ENCODE results near the gene GBP6.
"Not testable (repeated sequence)": the region's sequence is repeated elsewhere in the genome, so short reads cannot be mapped to it uniquely, and the experiment has no call there.

GBP6 gene

DNA sequence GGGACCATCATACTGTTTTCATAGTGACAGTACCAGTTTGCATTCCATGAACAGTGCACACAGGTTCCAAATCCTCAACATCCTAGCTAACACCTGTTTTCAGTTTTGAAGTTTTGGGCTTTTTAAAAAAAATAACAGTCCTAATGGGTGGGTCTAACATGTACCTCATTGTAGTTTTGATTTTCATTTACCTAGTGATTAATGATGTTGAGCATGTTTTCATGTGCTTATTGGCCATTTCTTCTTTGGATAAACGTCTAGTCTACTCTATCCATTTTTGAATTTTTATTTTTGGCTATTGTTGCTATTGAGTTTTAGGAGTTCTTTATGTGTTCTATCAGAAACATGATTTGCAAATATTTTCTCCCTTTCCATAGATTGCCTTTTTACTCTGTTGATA lies 3.4 kb downstream of the GBP6 start:
- DNase-seq (ENCODE audit: low read depth): no peak

DNA sequence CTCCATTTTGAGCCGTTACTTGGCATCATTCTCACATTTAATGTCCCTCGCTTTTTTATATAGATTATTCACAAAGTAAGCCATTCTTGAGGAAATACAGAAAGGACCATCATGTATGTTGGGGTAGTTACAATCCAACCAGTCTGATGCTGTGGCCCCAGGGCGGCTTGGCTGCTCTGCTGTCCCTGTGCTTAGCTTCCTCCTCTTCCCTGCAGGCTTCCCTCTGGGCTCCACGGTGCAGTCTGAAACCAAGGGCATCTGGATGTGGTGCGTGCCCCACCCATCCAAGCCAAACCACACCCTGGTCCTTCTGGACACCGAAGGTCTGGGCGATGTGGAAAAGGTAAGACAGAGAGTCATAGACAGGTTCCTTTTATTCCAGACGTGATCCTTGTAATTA lies 5.5 kb downstream of the GBP6 start:
- no peak for DNase-seq (ENCODE audit: low read depth)

DNA sequence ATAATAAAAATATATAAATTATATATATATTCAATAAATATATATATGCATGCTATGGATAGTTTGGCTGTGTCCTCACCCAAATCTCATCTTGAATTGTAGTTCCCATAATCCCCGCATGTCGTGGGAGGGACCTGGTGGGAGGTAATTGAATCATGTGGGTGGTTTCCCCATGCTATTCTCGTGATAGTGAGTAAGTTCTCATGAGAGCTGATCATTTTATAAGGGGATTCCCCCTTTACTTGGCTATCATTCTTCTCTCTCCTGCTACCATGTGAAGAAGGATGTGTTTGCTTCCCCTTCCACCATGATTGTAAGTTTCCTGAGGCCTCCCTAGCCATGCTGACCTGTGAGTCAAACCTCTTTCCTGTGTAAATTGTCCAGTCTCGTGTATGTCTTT lies 10.0 kb downstream of the GBP6 start:
- DNase-seq (ENCODE audit: low read depth): not testable (repeated sequence)

DNA sequence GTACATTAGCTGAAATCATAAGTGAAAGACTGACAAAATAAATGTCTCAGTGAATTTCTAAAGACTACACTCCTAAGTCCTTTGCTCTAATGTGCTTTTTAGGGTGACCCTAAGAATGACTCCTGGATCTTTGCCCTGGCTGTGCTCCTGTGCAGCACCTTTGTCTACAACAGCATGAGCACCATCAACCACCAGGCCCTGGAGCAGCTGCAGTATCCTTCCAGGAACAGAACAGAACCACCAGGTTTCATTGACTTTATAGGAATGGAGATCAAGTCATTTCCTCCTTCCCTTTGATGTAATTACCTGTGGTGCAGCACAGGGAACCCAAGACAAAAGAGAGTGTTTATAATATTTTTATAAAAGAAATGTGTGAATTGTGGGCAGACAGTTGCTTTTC lies 14.1 kb downstream of the GBP6 start:
- no peak for DNase-seq (ENCODE audit: low read depth)

DNA sequence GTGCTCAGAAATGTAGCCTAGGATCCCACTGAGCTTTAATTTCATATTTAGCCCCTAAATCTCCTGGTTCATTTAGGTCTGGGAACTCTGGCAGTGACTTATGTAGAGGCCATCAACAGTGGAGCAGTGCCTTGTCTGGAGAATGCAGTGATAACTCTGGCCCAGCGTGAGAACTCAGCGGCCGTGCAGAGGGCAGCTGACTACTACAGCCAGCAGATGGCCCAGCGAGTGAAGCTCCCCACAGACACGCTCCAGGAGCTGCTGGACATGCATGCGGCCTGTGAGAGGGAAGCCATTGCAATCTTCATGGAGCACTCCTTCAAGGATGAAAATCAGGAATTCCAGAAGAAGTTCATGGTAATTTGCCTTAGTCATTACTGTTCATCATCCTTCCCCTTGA lies 17.8 kb downstream of the GBP6 start:
- DNase-seq (ENCODE audit: low read depth): no peak

DNA sequence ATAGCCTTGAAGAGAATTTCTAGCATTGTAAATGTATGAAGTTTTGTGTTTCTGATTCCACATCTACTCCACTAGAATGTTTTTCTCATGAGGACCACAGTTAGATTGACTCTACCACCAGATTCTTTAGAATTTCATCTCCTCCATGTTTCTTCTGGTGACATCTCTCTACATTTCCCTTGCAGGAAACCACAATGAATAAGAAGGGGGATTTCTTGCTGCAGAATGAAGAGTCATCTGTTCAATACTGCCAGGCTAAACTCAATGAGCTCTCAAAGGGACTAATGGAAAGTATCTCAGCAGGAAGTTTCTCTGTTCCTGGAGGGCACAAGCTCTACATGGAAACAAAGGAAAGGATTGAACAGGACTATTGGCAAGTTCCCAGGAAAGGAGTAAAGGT lies 18.6 kb downstream of the GBP6 start:
- no peak for DNase-seq (ENCODE audit: low read depth)

DNA sequence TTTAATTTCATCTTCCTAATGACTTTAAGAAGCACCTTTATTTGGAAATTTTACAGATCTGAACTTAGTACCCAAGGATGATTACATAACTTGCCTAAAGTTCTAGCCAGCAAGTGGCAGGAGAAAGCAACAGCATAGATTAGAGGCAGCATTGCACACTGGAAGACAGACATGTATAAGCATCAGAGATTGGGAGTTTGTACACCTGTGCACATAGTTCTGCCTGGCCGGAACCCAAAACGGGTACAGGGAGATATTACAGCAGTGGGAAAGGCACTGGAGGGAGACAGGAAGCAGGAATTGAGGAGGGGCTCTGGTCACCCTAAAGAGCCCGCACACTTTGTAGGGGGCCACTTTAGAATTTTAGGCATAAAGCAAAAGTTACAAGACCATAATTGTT lies 19.3 kb downstream of the GBP6 start:
- no peak for DNase-seq (ENCODE audit: low read depth)

DNA sequence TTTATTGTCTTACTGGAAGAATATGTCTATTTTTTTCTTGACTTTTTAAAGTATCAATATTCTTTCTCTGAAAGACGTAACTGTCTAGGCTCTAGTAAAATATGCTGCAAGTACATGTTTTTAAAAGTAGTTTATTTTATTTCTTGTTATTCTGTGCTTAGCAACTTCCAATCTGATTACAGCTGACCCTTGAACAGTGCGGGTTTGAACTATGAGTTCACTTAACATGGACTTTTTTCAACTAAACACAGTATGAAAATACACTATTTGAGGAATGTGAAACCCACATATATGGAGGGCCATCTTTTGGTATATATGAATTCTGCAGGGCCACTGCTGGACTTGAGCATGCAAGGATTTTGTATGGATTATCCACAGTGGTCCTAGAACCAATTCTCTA lies 26.8 kb downstream of the GBP6 start:
- DNase-seq (ENCODE audit: low read depth): no peak

DNA sequence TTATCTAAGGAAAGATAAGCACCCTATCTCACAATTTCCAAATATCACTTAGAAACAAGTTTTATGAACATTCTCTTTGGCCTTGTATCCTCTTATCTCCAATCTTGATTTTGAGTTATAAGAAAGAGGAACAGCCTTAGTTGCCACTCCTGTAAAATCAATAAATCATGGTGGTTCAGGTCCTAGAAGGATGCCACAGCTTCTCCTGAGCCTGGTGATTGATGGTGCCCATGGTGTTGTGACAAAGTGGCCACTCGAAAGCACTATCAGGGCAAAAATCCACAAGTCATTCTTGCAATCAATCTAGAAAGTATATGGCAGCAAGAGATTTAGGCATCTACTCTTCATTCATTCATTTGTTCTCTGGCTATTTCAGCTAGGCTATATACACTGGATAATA lies 27.8 kb downstream of the GBP6 start:
- no peak for DNase-seq (ENCODE audit: low read depth)

DNA sequence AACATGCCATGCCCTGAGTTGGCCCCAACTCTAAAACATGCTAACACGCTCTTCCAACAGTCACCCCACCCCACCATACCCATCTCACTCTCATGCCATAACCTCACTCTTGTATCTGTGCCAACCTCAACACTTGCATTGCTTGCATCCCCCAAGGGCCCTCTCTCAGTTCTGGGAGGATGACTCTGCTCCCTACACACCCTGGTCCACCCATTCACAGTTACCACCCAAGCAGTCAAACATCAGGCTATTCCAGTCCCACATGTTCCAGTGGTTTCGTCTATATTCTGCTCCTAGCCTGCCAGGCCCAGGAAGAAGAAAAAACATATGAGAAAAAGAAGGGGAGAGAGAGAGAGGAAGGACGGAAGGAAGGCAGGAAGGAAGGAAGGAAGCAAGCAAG lies 31.0 kb downstream of the GBP6 start:
- DNase-seq (ENCODE audit: low read depth): no peak

DNA sequence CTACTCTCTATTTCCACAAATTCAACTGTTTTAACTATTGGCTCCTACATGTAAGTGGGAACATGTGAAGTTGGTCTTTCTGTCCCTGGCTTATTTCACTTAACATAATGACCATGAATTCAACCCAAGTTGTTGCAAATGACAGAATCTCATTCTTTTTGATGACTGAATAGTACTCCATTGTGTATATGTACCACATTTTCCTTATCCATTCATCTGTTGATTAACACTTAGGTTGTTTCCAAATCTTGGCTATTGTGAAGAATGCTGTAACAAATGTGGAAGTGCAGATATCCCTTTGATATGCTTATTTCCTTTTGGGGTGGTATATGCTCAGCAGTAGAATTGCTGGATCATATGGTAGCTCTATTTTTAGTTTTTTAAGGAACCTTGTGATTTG lies 33.0 kb downstream of the GBP6 start:
- DNase-seq (ENCODE audit: low read depth): no peak

DNA sequence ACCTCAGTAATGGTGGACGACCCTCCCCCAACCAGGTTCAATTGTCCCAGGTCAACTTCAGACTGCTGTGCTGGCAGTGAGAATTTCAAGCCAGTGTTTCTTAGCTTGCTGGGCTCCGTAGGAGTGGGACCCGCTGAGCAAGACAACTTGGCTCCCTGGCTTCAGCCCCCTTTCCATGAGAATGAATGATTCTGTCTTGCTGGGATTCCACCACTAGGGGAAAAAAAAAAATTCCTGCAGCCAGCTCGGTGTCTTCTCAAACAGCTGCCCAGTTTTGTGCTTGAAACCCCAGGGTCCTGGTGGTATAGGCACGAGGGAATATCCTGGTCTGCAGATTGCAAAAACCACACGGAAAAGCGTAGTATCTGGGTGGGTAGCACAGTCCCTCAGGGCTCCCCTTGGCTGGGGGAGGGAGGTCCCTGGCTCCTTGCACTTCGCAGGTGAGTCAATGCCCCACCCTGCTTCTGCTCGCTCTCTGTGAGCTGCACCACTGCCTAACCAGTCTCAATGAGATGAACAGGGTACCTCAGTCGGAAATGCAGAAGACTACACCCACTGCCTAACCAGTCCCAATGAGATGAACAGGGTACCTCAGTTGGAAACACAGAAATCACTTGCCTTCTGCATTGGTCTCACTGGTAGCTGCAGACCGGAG lies 41.5 kb downstream of the GBP6 start:
- DNase-seq (ENCODE audit: low read depth): no peak

DNA sequence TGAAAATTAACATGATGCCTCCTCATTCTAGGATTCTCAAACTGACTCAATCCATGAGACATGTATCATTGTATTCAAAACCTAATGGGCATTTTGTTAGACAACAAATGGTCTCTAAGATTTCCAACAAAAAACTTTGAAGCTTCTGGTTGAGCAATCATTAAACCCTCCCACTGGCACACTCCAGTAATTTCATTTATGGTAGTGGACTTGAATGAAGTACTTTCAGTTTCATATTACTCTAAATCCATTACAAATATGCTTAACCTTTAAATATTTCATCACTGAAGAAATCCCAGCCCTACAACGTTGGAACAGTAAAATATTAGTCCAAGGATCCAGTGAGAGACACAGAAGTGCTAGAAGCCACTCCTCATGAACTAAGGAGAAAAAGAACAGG lies 43.5 kb downstream of the GBP6 start:
- no peak for DNase-seq (ENCODE audit: low read depth)

DNA sequence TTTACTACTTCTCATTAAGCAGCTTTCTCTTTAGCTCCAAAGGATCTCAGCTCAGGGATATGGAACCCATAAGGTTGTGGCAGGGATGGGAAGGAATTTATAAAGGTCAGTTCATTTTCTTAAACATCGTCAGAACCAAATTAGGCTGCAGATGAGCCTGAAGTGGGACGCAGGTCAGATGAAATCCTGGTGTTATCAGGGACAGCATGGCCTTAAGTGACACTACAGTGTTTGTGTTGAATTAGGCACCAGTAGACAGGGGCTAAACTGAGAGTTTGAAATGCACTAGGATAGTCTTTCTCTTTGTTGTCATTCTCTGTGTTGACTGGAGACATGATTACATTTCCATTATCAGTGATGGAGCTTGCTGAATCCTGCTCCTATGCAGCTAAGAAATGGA lies 43.9 kb downstream of the GBP6 start:
- DNase-seq (ENCODE audit: low read depth): not testable (repeated sequence)

DNA sequence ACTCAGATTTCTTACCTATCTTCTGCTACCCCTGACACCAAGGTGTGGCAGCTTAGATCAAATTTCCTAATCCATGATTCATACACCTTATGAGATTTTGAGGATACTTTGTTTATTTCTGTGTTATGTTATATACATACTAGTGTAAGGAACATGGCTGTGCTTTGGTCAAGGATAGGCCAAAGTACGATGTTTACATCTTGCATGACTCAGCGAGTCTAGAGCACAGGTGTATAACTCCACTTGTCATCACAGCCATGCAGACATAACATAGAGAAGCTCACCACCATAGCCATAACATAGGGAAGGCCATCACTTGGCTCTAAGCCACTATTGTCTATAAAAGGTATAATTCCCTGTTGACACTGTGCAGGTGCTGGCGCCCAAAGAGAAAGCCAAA lies 61.2 kb downstream of the GBP6 start:
- DNase-seq (ENCODE audit: low read depth): no peak

DNA sequence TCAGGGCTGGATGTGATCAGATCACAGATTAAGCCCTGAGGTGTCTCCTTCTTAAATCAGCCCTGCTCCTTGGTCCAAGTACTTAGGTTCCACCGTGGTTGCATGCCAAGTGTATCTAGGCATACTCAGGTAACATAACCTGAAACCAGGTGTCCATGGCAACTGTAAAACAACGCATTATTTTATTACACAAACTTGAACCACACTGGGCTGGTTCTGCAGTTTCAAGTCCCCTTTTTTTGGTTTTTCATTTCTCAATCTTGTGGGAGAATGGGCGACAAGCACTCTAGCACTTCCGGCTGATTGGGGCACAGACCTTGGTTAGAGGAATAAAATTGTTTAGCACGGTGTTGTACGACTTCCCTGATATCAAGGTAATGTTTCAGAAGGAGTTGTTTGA lies 65.2 kb downstream of the GBP6 start:
- DNase-seq (ENCODE audit: low read depth): no peak

DNA sequence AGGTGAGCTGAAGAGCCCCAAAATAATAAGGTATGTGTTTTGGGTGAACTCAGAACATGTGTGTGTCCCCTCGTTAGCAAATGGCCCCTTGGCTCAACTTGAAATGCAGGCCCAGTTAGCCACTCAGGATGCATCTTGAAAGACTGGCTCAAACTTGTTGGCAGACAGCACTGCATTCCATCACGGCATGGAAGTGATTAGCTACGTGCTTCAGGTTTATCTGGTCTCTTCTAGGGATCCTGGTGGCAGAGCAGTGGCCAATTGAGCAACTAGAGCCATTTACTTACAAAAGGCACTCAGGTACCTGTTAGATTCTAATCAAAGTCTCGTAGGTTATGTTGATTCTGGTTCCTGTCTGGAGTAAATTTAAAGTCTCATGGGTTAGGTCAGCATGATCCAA lies 65.8 kb downstream of the GBP6 start:
- DNase-seq (ENCODE audit: low read depth): not testable (repeated sequence)

DNA sequence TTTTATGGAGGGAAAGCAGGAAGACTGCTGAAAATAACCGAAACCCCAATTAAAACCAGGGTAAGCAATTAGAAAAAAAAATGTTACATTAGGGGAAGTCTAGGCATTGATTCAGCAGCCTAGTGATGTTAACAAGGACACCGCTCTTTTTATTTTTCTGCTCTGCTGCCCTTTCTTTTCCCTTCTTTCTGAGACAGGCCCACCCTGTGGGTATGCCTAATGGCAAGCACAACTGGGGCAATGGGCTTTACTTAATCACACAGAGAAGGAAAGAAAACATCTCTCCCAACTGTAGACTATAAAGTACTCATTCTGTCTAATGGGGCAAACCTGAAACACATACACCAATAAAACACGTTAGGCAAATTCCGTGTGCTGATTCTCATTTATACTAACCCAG lies 69.6 kb downstream of the GBP6 start:
- no peak for DNase-seq (ENCODE audit: low read depth)

DNA sequence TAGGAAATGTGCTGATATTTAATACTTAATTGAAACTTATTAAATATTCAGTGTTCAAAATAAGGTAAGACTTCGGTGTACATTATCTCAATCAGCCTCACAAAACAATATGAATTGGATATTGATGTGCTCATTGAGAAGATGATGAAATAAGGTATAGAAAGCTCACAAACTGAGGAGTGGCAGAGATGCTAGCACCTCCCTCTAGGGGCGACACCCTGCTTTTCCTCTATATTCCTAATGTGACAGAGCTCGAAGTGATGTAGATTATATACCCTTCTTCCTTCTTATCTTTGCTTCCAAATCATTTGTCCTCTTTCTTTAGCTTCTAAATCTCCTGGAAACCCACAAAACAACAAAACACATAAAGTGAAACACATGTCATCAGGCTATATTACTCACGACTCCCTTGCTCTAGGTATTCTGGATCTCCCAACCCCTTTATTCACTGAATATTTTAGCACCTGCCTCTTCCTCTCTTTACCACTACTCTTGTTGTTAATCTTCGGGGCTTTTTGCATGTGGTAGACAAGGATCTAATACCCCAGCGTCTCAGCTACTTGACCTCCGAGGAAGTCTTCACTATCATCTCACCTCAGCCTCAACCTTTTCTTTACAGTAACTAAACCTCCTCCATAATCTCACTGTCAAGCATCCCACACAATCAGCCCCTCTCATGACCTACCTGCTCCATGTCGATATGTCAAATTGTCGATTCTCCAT lies 70.4 kb downstream of the GBP6 start:
- DNase-seq (ENCODE audit: low read depth): not testable (repeated sequence)

All from T follicular helper cell (primary cell).